ENCODE measurements around the gene DUT. TPM values are rescaled to one million over a fixed set of nuclear protein-coding genes. Genes with fewer than 3 reads are reported as not detected.
A peak's percentile ranks its signal among the peaks of the same experiment; 100 is the strongest.

The DUT gene
- 246 and 259 TPM in 2 replicates for total RNA-seq (2021; fragmentation: NEBNext Ultra II Directional; extraction: Animal tissue kit (Norgen Biotek cat#: 25700))
- polyA plus RNA-seq (2011; rRNA removed) = 71.4 and 71.5 TPM in 2 replicates
- 89.6 TPM for polyA plus RNA-seq (2011; cell fraction: cytosol; rRNA removed)
- polyA plus RNA-seq (2011; cell fraction: nucleus; rRNA removed) = 89.8 TPM
- 156 to 208 TPM (median 166 TPM) in 4 replicates for polyA plus RNA-seq (2012, experiment 1 of 2)
- polyA plus RNA-seq (2012, experiment 2 of 2) = 110 TPM
- 256 TPM for polyA plus RNA-seq (2013, experiment 1 of 2)
- 255 TPM for polyA plus RNA-seq (2013, experiment 2 of 2)
- polyA minus RNA-seq (2011; rRNA and poly(A)+ RNA removed) = 7.7 and 11.8 TPM in 2 replicates
- 51.4 TPM for polyA minus RNA-seq (2011; cell fraction: cytosol; rRNA and poly(A)+ RNA removed)
- polyA minus RNA-seq (2011; cell fraction: nucleus; rRNA and poly(A)+ RNA removed) = 26.7 TPM
- long read RNA-seq, experiment 1, transcript DUT-201 (7 exons, 2,147 nt) = minor isoform, 16 of 403 reads
- long read RNA-seq, experiment 1, transcript DUT-209 (3 exons, 340 nt) = minor isoform, 11 of 403 reads
- long read RNA-seq, experiment 1, transcript DUT-202 (6 exons, 1,935 nt) = major isoform, 292 of 403 reads
- long read RNA-seq, experiment 1, partial matches to known transcripts = 41 of 403 reads
- long read RNA-seq, experiment 1, other reads (novel, unspliced or antisense) = 41 of 403 reads
- long read RNA-seq, experiment 2, transcript DUT-209 (3 exons, 340 nt) = major isoform, 5 of 5 reads
- long read RNA-seq, experiment 2, partial matches to known transcripts = 0 of 5 reads
- long read RNA-seq, experiment 2, other reads (novel, unspliced or antisense) = 0 of 5 reads

- Histone ChIP-seq H2BK12ac (ENCODE audit: low read depth, low read length) (peak within 1 kb of the TSS; percentile 85), H3K4me2 (ENCODE audit: insufficient read depth in 1 of 2, low read depth in 2 of 2, low read length in 2 of 2) (peak within 1 kb of the TSS; percentile 61 to 81), H3K79me1 (ENCODE audit: low read depth, low read length) (no peaks in the 10 kb centered on the region; the same call in 1 of the 2 replicates), H4K8ac (ENCODE audit: extremely low read depth, insufficient read depth, low read length) (peak within 1 kb of the TSS; percentile 96), H3K18ac (ENCODE audit: extremely low read depth, low read length) (peak within 1 kb of the TSS; percentile 80), H3K79me2 (ENCODE audit: control insufficient read depth in 1 of 2, insufficient read depth in 2 of 2, low read length in 2 of 2) (peaks cover 0 to 59% of the 10 kb centered on the region in 2 experiments), H3K4me3 (ENCODE audit: extremely low read depth in 1 of 4, insufficient read depth in 2 of 4, low read depth in 3 of 4, low read length in 4 of 4) (peak within 1 kb of the TSS; percentile 88 to 99 (median 91)), H3K23me2 (ENCODE audit: low read depth, low read length) (peaks cover 2% of the 10 kb centered on the region; the same call in 1 of the 2 replicates), H2BK120ac (replicated peaks; ENCODE audit: low read depth, low read length) (peak within 1 kb of the TSS; percentile 91), H2AK5ac (ENCODE audit: low read depth, low read length) (no peak within 1 kb of the TSS), H2BK20ac (ENCODE audit: low read length) (no peak within 1 kb of the TSS), H4K5ac (ENCODE audit: insufficient read length, low read depth, low read length) (peak within 1 kb of the TSS; percentile 96), H4K91ac (replicated peaks; ENCODE audit: insufficient read length, low read length) (peak within 1 kb of the TSS; percentile 81), H3K23ac (ENCODE audit: insufficient read length) (no peak within 1 kb of the TSS), H2AFZ (ENCODE audit: low read length) (peak within 1 kb of the TSS; percentile 36; the same call in 1 of the 2 replicates), H3K9ac (replicated peaks in 1 of 4; ENCODE audit: extremely low read depth in 1 of 4, low read depth in 3 of 4, low read length in 3 of 4) (peak within 1 kb of the TSS; percentile 82 to 100 (median 92)), H3K4ac (replicated peaks; ENCODE audit: insufficient read length, low read depth, low read length) (peak within 1 kb of the TSS; percentile 15), H2BK5ac (ENCODE audit: low read depth, low read length) (peak within 1 kb of the TSS; percentile 80), H3K14ac (ENCODE audit: insufficient read length) (no peak within 1 kb of the TSS), H2BK15ac (ENCODE audit: low read length) (no peak within 1 kb of the TSS), H3K27ac (ENCODE audit: low read depth, low read length) (peak within 1 kb of the TSS; percentile 97), H3K56ac (replicated peaks; ENCODE audit: insufficient read length, low read depth, low read length) (peak within 1 kb of the TSS; percentile 78), H4K20me1 (replicated peaks in 1 of 2; ENCODE audit: control insufficient read depth in 1 of 2, insufficient read depth in 2 of 2, low read length in 2 of 2) (peaks cover 0 to 3% of the 10 kb centered on the region in 2 experiments), H3K36me3 (ENCODE audit: control insufficient read depth in 2 of 4, insufficient read depth in 4 of 4, low read length in 3 of 4) (peaks cover 0 to 21% (median 10%) of the 10 kb centered on the region in 4 experiments; a peak in 6 of 8 replicates), H3K9me3 (ENCODE audit: insufficient read depth in 2 of 2, low read depth in 1 of 2, low read length in 1 of 2) (no peaks in the 10 kb centered on the region), H3K4me1 (replicated peaks in 1 of 4; ENCODE audit: control insufficient read depth in 3 of 4, insufficient read depth in 4 of 4, low read length in 3 of 4) (peaks cover 3 to 5% (median 4%) of the 10 kb centered on the region in 4 experiments; a peak in 5 of 7 replicates), H3K27me3 (replicated peaks in 1 of 4; ENCODE audit: control insufficient read depth in 3 of 4, extremely low read depth in 1 of 4, insufficient read depth in 3 of 4, low read length in 3 of 4) (no peaks in the 10 kb centered on the region)
- ChIA-PET POLR2A (ENCODE audit: partially characterized antibody) (interaction anchor here (0.6 to 3.0 kb wide), 7 partner anchors 9 to 480 kb away, joined by 3 to 15 read pairs (median 4); partner anchors contain the start of gene CEP152), CTCF (ENCODE audit: partially characterized antibody) (interaction anchor here (0.9 to 6.6 kb wide), 10 partner anchors 9 to 531 kb away, joined by 3 to 59 read pairs (median 3); no protein-coding TSS in a partner anchor)
- WGBS, 2 experiments (ENCODE audit: extremely low coverage in 1 of 2, insufficient coverage in 1 of 2, insufficient read length in 1 of 2, insufficient replicate concordance in 2 of 2, low coverage in 1 of 2, low lambda C conversion rate in 2 of 2, missing lambda C conversion rate in 1 of 2) = 1% methylated on average over 86 of the region's 89 CpGs; no CpG with 5 or more reads in 1 of the 2 experiments
- FAIRE-seq = no peak
- peak in 1 of 2 experiments; percentile 84 for DNase-seq (ENCODE audit: low read depth in 1 of 2, low spot score in 2 of 2)
- TF ChIP-seq JUND (IDR thresholded peaks at IDR 0.05; ENCODE audit: low read length) = no peak
- TF ChIP-seq SIX5 (IDR thresholded peaks at IDR 0.05; ENCODE audit: low read depth, low read length) = no peak
- peak; percentile 67 for TF ChIP-seq YY1 (IDR thresholded peaks at IDR 0.05; ENCODE audit: low read depth, low read length)
- TF ChIP-seq KDM5A (IDR thresholded peaks at IDR 0.05; ENCODE audit: low read length) = no peak
- no peak for TF ChIP-seq POLR2AphosphoS5 (IDR thresholded peaks at IDR 0.05; ENCODE audit: low read depth, low read length)
- TF ChIP-seq CTBP2 (IDR thresholded peaks at IDR 0.05; ENCODE audit: borderline replicate concordance, insufficient read depth, insufficient read length, low read length) = no peak
- no peak for TF ChIP-seq EP300 (IDR thresholded peaks at IDR 0.05; ENCODE audit: borderline replicate concordance in 1 of 2, low read depth in 2 of 2, low read length in 2 of 2)
Measured at GRCh38 chr15:48330855-48331795, at the start of gene DUT. DUT (plus strand) TSS chr15:48331429; CDS start chr15:48331516, 87 bp downstream.

Data from H1 (cell line).